NCI-H1694 (cell line): ENCODE measurements around the gene MCUR1.
"Not testable (repeated sequence)": the region's sequence is repeated elsewhere in the genome, so short reads cannot be mapped to it uniquely, and the experiment has no call there.

Experiments used
- DNase-seq: peaks from one replicate; lab custom pipeline; 2025; lab: John Stamatoyannopoulos, UW

Gene MCUR1

GRCh38 chr6:13776602-13777001 lies 37.8 kb downstream of the MCUR1 start:
- no peak for DNase-seq

GRCh38 chr6:13775466-13775865 lies 38.9 kb downstream of the MCUR1 start:
- not testable (repeated sequence) for DNase-seq

- DNase-seq, result not testable (repeated sequence)
Measured at GRCh38 chr6:13772358-13773030, 41.9 kb downstream of the MCUR1 start.

GRCh38 chr6:13769655-13770053 lies 44.7 kb downstream of the MCUR1 start:
- DNase-seq, result no peak

- DNase-seq, result no peak
Measured at GRCh38 chr6:13769034-13769654, 45.2 kb downstream of the MCUR1 start.

GRCh38 chr6:13767121-13767808 lies 47.1 kb downstream of the MCUR1 start:
- no peak for DNase-seq

GRCh38 chr6:13766201-13766634 lies 48.1 kb downstream of the MCUR1 start:
- no peak for DNase-seq

- no peak for DNase-seq
Measured at GRCh38 chr6:13765570-13765969, 48.8 kb downstream of the MCUR1 start.

GRCh38 chr6:13764996-13765395 lies 49.4 kb downstream of the MCUR1 start:
- no peak for DNase-seq

- no peak for DNase-seq
Measured at GRCh38 chr6:13763740-13764381, 50.5 kb downstream of the MCUR1 start.

GRCh38 chr6:13762611-13763441 lies 51.5 kb downstream of the MCUR1 start:
- no peak for DNase-seq

- no peak for DNase-seq
Measured at GRCh38 chr6:13761361-13762036, 52.9 kb downstream of the MCUR1 start.

- DNase-seq, result no peak
Measured at GRCh38 chr6:13760307-13761304, 53.8 kb downstream of the MCUR1 start.

- no peak for DNase-seq
Measured at GRCh38 chr6:13759025-13759424, 55.3 kb downstream of the MCUR1 start.

GRCh38 chr6:13754644-13755043 lies 59.7 kb downstream of the MCUR1 start:
- DNase-seq, result no peak

GRCh38 chr6:13743736-13744127 lies 70.6 kb downstream of the MCUR1 start:
- DNase-seq, result no peak

- DNase-seq, result no peak
Measured at GRCh38 chr6:13742961-13743735, 71.2 kb downstream of the MCUR1 start.

- DNase-seq, result no peak
Measured at GRCh38 chr6:13741365-13741764, 73.0 kb downstream of the MCUR1 start.
